ENCODE measurements around the gene TMEM38B. TPM values are rescaled to one million over a fixed set of nuclear protein-coding genes. Genes with fewer than 3 reads are reported as not detected.

The TMEM38B gene
- total RNA-seq, 4 donors from 2014 or later, result 11.7 to 22.1 (median 18.5) TPM

- no peak for TF ChIP-seq CTCF (IDR thresholded peaks at IDR 0.05; ENCODE audit: low read depth)
Measured at GRCh38 chr9:105661011-105661410, 33.3 kb upstream of the TMEM38B start.

GRCh38 chr9:105662184-105663104, 31.9 kb upstream of the TMEM38B start, which contains the start of gene TAL2:
TSS of gene TAL2 (plus strand) at chr9:105662457. CDS start at chr9:105662497, 40 bp downstream.
- TF ChIP-seq CTCF (IDR thresholded peaks at IDR 0.05; ENCODE audit: low read depth), result no peak

GRCh38 chr9:105663914-105664313, 30.4 kb upstream of the TMEM38B start:
- TF ChIP-seq CTCF (IDR thresholded peaks at IDR 0.05; ENCODE audit: low read depth), result no peak

- no peak for TF ChIP-seq CTCF (IDR thresholded peaks at IDR 0.05; ENCODE audit: low read depth)
Measured at GRCh38 chr9:105667867-105668266, 26.5 kb upstream of the TMEM38B start.

- TF ChIP-seq CTCF (IDR thresholded peaks at IDR 0.05; ENCODE audit: low read depth), result no peak
Measured at GRCh38 chr9:105670315-105670714, 24.0 kb upstream of the TMEM38B start.

GRCh38 chr9:105670775-105671174, 23.6 kb upstream of the TMEM38B start:
- TF ChIP-seq CTCF (IDR thresholded peaks at IDR 0.05; ENCODE audit: low read depth), result no peak

GRCh38 chr9:105672711-105673234, 21.6 kb upstream of the TMEM38B start:
- no peak for TF ChIP-seq CTCF (IDR thresholded peaks at IDR 0.05; ENCODE audit: low read depth)
